Neural cell (in vitro differentiated cells): ENCODE results near the gene NKX2-2.

Experiments used
- EP300 ChIP-seq: fragments of 450-650 bp; conservative IDR thresholded peaks from 2 replicates; pipeline ENCODE4 v1.6.1; 2014; ENCODE audit warnings: antibody characterized with exemption, mild to moderate bottlenecking, moderate library complexity; ENCODE audit not compliant: poor library complexity, severe bottlenecking
- EZH2 ChIP-seq: fragments of 200-600, 300-800 bp; shearing (Covaris generic), sonication (generic); IDR thresholded peaks from 2 replicates; pipeline ENCODE4 v1.6.1; 2014; ENCODE audit warnings: antibody characterized with exemption, low read length, borderline replicate concordance, mild to moderate bottlenecking; ENCODE audit not compliant: insufficient read depth, poor library complexity, severe bottlenecking
- POLR2AphosphoS5 ChIP-seq: IDR thresholded peaks from 2 replicates; pipeline ENCODE4 v1.6.1; 2012
- RAD21 ChIP-seq: fragments of 450-650 bp; conservative IDR thresholded peaks from 2 replicates; pipeline ENCODE4 v1.6.1; 2014; ENCODE audit warnings: antibody characterized with exemption, mild to moderate bottlenecking, moderate library complexity
- SMC3 ChIP-seq: fragments of 450-650 bp; conservative IDR thresholded peaks from 2 replicates; pipeline ENCODE4 v1.6.1; 2014; ENCODE audit warnings: antibody characterized with exemption, mild to moderate bottlenecking, moderate library complexity; ENCODE audit not compliant: poor library complexity
- TAF1 ChIP-seq: IDR thresholded peaks from 2 replicates; pipeline ENCODE4 v1.6.1; 2012; ENCODE audit warnings: low read depth
- TF ChIP-seq, protein P1 (sequence below): fragments of 450-650 bp; IDR thresholded peaks from 2 replicates; pipeline ENCODE4 v1.5.1; 2014; ENCODE audit warnings: antibody characterized with exemption, mild to moderate bottlenecking, moderate library complexity; ENCODE audit not compliant: poor library complexity, severe bottlenecking
- TF ChIP-seq, protein P2 (sequence below): IDR thresholded peaks from 2 replicates; pipeline ENCODE4 v1.6.1; 2012; ENCODE audit warnings: borderline replicate concordance

DNA sequence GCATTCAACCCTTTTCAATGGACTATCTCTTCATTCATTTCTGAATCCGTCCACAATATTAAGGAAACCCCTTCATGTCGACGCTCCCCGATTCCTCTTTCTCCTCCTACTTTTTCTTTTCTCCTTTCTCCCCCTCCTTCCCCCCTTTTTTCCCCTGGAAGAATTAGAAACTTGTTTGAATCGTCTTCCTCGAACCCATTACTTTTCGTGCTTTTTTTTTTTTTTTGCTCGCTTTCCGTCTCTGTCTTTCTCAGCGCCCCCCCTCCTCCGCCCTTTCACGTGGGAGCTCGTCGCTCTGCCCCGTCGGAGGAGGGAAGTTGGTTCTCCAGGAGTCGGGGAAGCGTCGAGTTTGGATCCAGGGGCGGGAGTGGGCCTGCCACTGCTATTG, 2.3 kb upstream of the NKX2-2 start:
- TF ChIP-seq POLR2AphosphoS5 (no peak), EZH2 (no peak), RAD21 (no peak), EP300 (no peak), SMC3 (no peak), TAF1 (no peak)
- TF ChIP-seq, protein P1, sequence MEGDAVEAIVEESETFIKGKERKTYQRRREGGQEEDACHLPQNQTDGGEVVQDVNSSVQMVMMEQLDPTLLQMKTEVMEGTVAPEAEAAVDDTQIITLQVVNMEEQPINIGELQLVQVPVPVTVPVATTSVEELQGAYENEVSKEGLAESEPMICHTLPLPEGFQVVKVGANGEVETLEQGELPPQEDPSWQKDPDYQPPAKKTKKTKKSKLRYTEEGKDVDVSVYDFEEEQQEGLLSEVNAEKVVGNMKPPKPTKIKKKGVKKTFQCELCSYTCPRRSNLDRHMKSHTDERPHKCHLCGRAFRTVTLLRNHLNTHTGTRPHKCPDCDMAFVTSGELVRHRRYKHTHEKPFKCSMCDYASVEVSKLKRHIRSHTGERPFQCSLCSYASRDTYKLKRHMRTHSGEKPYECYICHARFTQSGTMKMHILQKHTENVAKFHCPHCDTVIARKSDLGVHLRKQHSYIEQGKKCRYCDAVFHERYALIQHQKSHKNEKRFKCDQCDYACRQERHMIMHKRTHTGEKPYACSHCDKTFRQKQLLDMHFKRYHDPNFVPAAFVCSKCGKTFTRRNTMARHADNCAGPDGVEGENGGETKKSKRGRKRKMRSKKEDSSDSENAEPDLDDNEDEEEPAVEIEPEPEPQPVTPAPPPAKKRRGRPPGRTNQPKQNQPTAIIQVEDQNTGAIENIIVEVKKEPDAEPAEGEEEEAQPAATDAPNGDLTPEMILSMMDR = no peak
- TF ChIP-seq, protein P2, sequence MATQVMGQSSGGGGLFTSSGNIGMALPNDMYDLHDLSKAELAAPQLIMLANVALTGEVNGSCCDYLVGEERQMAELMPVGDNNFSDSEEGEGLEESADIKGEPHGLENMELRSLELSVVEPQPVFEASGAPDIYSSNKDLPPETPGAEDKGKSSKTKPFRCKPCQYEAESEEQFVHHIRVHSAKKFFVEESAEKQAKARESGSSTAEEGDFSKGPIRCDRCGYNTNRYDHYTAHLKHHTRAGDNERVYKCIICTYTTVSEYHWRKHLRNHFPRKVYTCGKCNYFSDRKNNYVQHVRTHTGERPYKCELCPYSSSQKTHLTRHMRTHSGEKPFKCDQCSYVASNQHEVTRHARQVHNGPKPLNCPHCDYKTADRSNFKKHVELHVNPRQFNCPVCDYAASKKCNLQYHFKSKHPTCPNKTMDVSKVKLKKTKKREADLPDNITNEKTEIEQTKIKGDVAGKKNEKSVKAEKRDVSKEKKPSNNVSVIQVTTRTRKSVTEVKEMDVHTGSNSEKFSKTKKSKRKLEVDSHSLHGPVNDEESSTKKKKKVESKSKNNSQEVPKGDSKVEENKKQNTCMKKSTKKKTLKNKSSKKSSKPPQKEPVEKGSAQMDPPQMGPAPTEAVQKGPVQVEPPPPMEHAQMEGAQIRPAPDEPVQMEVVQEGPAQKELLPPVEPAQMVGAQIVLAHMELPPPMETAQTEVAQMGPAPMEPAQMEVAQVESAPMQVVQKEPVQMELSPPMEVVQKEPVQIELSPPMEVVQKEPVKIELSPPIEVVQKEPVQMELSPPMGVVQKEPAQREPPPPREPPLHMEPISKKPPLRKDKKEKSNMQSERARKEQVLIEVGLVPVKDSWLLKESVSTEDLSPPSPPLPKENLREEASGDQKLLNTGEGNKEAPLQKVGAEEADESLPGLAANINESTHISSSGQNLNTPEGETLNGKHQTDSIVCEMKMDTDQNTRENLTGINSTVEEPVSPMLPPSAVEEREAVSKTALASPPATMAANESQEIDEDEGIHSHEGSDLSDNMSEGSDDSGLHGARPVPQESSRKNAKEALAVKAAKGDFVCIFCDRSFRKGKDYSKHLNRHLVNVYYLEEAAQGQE = no peak
